Measurements from ENCODE around the gene TCF7L1.
A peak's percentile ranks its signal among the peaks of the same experiment; 100 is the strongest.

The TCF7L1 gene

GRCh38 chr2:85354286-85355072, 221.3 kb downstream of the TCF7L1 start, which contains the start of the genes ELMOD3 and RETSAT:
TSS of gene ELMOD3 (plus strand) at chr2:85354769. CDS start at chr2:85357199, 2,430 bp downstream.
TSS of gene RETSAT (minus strand) at chr2:85354528. CDS start at chr2:85354507, 21 bp downstream.
- DNase-seq (ENCODE audit: low spot score), result peak; percentile 97

GRCh38 chr2:85355073-85355410, 221.8 kb downstream of the TCF7L1 start:
- DNase-seq (ENCODE audit: low spot score), result peak; percentile 20

GRCh38 chr2:85355521-85355920, 222.3 kb downstream of the TCF7L1 start:
- DNase-seq (ENCODE audit: low spot score), result no peak

- no peak for DNase-seq (ENCODE audit: low spot score)
Observed at GRCh38 chr2:85356186-85356585, 223.0 kb downstream of the TCF7L1 start.

- no peak for DNase-seq (ENCODE audit: low spot score)
Observed at GRCh38 chr2:85357736-85358135, 224.5 kb downstream of the TCF7L1 start.
